Fibroblast of skin of scalp (primary cell): ENCODE data around the gene PSMD11. TPM values are rescaled to one million over a fixed set of nuclear protein-coding genes. Genes with fewer than 3 reads are reported as not detected.
A peak's percentile ranks its signal among the peaks of the same experiment; 100 is the strongest.
"Not testable (repeated sequence)": the region's sequence is repeated elsewhere in the genome, so short reads cannot be mapped to it uniquely, and the experiment has no call there.

ENCODE experiments used
- DNase-seq: peaks from one replicate; pipeline ENCODE4 v3.0.0-alpha.2; 2013
- polyA plus RNA-seq, 2 experiments: library from polyadenylated mRNA; unstranded; fragments of 120-200 nt; gene quantifications; one replicate each; pipeline ENCODE4 v1.2.1, GENCODE V29; 2013; ENCODE audit not compliant: insufficient read length in 2 of 2

The PSMD11 gene
- polyA plus RNA-seq (2013, experiment 1 of 2; ENCODE audit: insufficient read length) = 81.4 TPM
- polyA plus RNA-seq (2013, experiment 2 of 2; ENCODE audit: insufficient read length) = 80.1 TPM

- peak; percentile 98 for DNase-seq
Observed at GRCh38 chr17:32444301-32445073, at the start of gene PSMD11. Gene PSMD11 (plus strand): TSS chr17:32444510. CDS start chr17:32444524, 14 bp downstream.

GRCh38 chr17:32396343-32396742 is 48.0 kb upstream of the PSMD11 start:
- DNase-seq = no peak

- no peak for DNase-seq
Observed at GRCh38 chr17:32398946-32399345, 45.4 kb upstream of the PSMD11 start.

- not testable (repeated sequence) for DNase-seq
Observed at GRCh38 chr17:32410085-32410484, 34.2 kb upstream of the PSMD11 start.

GRCh38 chr17:32426894-32427293 is 17.4 kb upstream of the PSMD11 start:
- DNase-seq = no peak

GRCh38 chr17:32429598-32429997 is 14.7 kb upstream of the PSMD11 start:
- DNase-seq = no peak

GRCh38 chr17:32440722-32441121 is 3.6 kb upstream of the PSMD11 start:
- DNase-seq = no peak

GRCh38 chr17:32441886-32442285 is 2.4 kb upstream of the PSMD11 start:
- no peak for DNase-seq

GRCh38 chr17:32443827-32444300 is 446 bp upstream of the PSMD11 start:
- no peak for DNase-seq

- DNase-seq = peak; percentile 57
Observed at GRCh38 chr17:32445074-32445415, 735 bp downstream of the PSMD11 start.

- DNase-seq = no peak
Observed at GRCh38 chr17:32445497-32445896, 1.2 kb downstream of the PSMD11 start.

GRCh38 chr17:32445971-32446370 is 1.7 kb downstream of the PSMD11 start:
- DNase-seq = no peak

GRCh38 chr17:32446949-32447348 is 2.6 kb downstream of the PSMD11 start:
- no peak for DNase-seq

GRCh38 chr17:32449963-32450362 is 5.7 kb downstream of the PSMD11 start:
- no peak for DNase-seq

- not testable (repeated sequence) for DNase-seq
Observed at GRCh38 chr17:32450379-32450778, 6.1 kb downstream of the PSMD11 start.

GRCh38 chr17:32451879-32452278 is 7.6 kb downstream of the PSMD11 start:
- DNase-seq = no peak

GRCh38 chr17:32452281-32452680 is 8.0 kb downstream of the PSMD11 start:
- no peak for DNase-seq

GRCh38 chr17:32453370-32453769 is 9.1 kb downstream of the PSMD11 start:
- DNase-seq = no peak

- DNase-seq = no peak
Observed at GRCh38 chr17:32458371-32458770, 14.1 kb downstream of the PSMD11 start.

- no peak for DNase-seq
Observed at GRCh38 chr17:32460054-32460453, 15.7 kb downstream of the PSMD11 start.

GRCh38 chr17:32461498-32461852 is 17.2 kb downstream of the PSMD11 start:
- no peak for DNase-seq

- DNase-seq = peak; percentile 51
Observed at GRCh38 chr17:32461853-32462617, 17.7 kb downstream of the PSMD11 start.

- DNase-seq = no peak
Observed at GRCh38 chr17:32463304-32463703, 19.0 kb downstream of the PSMD11 start.

GRCh38 chr17:32464374-32464773 is 20.1 kb downstream of the PSMD11 start:
- DNase-seq = no peak
